Measurements from ENCODE around the gene FER1L5.

DNA sequence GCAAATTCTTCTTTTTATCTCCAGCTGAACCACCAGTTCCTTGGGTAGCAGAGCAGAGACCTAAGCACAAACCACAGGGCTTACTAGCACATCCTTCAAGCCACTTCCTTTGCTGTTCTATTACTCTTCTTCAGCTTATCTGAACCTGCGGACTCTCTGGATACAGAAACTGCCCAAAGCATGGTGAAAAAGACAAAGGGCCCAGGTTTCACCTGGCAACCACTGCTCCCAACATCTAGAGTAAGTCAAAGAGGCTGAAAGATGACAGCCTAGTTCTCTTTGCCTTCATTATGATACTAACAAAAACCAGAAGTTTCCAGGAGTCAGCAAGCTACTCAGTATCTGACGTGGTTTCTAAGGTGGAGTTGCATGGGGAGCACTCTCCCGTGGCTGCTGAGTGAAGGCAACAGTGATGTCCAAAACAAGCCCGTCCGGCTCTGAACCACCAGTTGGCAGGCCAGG lies 47.8 kb upstream of the FER1L5 start:
- TF ChIP-seq POLR2A (IDR thresholded peaks at IDR 0.05; ENCODE audit: low read depth, low read length) (no peak), PAX5 (IDR thresholded peaks at IDR 0.05; ENCODE audit: insufficient read depth, low read length, severe bottlenecking) (no peak), TAF1 (IDR thresholded peaks at IDR 0.05; ENCODE audit: low read depth, low read length) (no peak), POLR2AphosphoS5 (IDR thresholded peaks at IDR 0.05; ENCODE audit: low read depth, low read length) (no peak)

Data from GM12891 (cell line).